GM21529 (cell line): ENCODE measurements around the gene GPR31.

Experiments
- ATAC-seq: cut with Tn5 transposase; IDR thresholded peaks from one replicate; pipeline ENCODE4 v1.9.1; 2021; ENCODE audit not compliant: unreplicated experiment

Gene GPR31

DNA sequence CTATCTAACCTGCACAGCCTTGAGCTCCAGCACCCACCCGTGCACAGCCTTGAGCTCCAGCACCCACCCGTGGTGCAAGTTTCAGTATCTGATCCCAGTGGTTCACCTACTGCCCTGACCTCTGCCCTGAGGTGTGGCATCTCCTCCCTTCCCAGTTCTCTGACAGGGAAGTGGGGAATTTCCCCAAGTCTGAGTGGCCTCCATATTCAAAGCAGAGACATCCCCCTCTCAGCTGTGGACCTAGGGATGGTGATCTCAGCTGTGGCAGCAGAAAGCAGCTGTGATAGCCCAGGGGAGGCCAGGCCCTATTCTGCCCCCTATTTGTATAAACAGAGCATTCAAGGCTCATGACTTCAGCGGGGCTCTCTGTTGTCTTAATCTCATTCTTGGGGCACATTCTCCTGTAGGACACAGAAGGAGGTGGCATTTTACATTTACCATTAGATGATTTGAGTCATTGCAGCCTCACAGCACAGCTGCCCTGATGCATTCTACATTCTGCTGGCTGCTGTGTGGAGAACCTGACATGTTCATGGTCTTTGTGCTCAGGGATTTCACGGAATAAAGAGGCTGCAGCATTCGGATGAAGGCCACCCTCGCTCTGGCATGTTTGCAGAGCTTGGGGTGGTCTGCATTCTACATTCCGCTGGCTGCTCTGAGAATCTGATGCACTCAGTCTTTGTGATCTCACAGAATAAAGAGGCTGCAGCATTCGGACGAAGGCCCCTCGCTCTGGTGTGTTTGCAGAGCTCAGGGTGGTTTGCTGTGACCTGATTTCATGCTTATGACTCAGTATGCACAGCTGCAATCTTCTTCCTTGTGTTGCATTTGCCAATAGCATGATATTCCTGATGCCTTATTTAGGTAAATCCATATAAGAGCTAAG, 16.9 kb downstream of the GPR31 start:
- peak; percentile 69 for ATAC-seq

DNA sequence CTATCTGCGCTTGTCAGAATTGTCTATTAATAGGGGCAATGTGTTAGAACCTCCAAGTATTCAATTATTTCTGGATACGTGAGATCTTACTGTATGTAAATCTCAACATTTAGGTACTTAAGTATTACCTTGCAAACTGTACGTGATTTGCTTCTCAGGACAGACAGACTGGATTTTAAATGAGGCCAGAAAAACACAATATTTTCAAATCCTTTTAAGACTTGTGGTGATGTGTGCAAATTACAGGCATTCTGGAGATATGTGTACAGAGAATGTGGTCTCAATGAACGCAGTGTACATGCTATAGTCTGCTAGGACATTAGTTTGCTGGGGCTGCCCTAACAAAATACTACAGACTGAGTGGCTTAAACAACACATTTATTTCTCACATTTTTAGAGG, 18.0 kb downstream of the GPR31 start:
- no peak for ATAC-seq

DNA sequence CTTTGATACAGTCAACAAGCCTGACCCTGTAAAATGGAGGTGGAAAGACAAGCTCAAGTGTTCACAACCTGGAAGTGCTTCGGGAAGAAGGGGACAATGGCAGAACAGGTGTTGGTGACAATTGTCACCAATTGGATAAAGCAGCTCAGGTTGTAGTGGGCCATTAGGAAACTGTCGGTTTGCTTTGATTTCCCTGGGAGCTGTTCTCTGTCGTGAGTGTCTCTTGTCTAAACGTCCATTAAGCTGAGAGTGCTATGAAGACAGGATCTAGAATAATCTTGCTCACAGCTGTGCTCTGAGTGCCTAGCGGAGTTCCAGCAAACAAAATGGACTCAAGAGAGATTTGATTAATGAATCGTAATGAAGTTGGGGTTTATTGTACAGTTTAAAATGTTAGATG, 19.9 kb downstream of the GPR31 start:
- ATAC-seq = no peak

GRCh38 chr6:167137081-167137480, 20.7 kb downstream of the GPR31 start:
- ATAC-seq = no peak

DNA sequence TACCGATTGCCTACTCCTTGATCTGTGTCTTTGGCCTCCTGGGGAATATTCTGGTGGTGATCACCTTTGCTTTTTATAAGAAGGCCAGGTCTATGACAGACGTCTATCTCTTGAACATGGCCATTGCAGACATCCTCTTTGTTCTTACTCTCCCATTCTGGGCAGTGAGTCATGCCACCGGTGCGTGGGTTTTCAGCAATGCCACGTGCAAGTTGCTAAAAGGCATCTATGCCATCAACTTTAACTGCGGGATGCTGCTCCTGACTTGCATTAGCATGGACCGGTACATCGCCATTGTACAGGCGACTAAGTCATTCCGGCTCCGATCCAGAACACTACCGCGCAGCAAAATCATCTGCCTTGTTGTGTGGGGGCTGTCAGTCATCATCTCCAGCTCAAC, 21.4 kb downstream of the GPR31 start:
- ATAC-seq = no peak

DNA sequence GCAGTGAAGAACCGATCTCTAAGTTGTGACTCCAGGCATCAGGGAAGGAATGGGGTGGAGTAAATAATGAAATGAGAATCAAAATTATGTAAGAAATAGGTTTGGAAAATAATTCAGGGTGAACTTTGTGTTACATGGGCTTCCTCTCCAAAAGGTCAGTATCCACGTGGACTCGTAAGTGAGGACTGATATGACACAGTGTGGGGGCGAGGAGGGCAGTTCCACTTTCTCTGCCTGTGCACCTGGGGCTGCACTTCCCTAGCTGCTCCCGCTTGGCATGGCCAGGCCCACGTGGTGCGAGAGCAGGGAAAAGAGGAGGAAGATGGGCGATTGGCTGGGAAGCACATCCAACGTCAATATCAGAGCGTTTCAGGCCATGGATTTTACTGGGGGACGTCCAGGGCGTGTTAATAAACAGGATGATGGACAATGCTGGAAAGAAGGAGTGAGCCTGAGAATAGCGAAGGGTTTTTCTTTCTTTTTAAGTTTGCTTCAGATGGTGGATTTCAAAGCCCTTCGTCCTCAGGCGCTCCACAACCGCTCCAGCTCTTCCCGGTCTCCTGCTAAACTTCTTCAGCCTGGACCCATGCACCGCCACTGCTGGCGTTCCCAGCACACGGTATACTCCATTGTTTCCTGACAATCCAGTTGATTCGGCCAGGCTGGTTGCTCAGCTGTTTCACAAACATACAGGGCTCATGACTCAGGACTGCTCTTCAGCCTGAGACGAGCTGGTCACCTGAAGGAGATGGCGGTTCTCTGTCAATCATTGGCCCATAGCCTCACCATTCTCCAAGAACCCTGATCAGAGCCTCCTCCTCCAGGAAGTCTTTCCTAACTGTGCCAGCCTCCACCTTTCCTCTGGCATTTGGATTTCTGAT, 23.1 kb downstream of the GPR31 start:
- ATAC-seq = no peak

DNA sequence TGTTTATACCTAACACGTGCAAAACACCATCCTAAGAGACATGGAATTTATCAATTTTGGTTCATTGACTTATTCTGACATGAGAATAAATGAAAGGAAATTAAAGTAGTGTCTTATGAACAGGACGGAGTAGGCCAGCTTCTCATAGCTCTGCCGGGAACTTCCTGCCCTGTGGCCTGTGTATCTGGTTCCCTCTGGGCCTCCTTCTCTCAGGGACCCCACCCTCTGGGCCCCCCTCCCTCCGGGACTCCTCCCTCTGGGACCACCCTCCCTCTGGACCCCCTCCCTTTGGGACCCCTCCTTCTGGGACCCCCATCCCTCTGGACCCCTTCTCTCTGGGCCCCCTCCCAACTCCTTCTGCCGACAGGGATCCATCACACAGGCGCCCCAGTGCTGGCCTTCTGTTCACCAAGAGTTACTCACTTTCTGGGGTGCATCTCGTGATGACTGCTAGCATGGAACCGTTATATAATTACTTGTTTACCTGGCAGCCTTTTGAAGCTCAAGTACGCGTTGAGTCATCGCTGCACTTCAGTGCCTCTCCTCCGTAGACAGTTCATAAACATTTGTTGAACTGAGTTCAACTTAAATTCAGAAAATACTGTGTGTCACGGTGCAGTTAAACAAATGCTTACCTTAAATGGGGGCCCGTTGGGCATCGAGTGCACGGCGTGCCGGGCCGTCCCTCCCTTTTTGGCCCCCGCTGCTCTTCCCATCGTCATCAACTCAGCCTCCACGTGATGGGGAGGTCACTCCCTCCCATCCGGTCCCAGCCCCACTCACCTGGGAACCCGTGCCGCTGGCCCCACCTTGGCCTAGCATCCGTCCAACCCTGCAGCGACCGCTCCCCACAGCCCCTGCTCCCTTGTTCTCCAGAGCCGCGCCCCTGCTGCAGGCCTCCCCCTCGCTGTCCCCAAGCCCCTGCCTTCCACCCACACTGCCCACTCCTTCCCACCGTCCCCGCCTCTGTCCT, 26.8 kb downstream of the GPR31 start:
- peak; percentile 34 for ATAC-seq

DNA sequence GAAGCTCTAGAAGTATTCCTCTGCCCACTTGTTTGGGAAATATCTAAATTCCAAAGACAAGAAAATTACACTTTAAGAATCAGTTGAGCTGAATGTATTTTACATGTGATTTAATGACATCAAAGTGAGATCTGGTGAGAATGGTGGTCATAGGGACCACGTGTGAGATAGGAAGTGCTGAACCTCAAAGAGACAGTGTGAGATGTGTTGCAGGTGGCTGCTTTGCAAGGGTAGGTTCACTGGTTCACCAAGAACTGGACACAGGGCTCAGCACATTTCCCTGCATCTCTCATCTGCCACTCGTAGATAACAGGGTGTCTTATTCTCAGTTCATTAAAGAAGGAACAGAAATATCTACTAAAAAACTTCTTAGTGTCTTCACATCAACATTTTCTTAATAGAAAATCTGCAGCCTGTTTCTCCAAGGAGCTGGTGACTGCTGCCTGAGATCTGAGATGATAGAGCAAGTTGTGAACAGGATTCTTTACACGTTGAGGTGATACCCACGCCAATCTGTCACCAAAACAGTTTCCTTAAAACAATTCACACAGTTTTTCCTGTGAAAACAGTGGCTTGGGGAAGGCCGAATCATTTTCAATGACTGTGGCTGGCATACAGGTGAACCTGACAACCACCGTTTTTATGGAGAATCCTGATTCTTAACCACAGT, 27.6 kb downstream of the GPR31 start:
- peak; percentile 55 for ATAC-seq

DNA sequence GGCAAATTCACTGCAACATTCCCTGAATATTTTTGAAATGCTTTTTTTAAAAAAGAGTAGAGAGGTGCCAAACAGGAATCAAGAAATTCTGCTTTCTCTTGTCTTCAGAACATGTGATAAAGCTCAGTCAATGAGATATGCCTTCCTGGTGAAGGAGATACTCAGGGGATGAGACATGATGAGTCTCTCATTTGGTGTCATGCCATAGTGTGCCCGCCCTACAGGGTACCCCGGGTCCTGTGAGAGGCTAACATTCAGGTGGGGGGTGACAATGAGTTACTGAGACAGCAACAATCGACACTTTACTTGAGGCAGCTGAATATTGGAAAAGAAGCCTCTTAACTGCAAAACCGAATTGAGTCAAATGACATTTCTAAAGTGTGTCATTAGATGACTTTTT, 28.2 kb downstream of the GPR31 start:
- no peak for ATAC-seq

GRCh38 chr6:167129159-167129558, 28.6 kb downstream of the GPR31 start:
- no peak for ATAC-seq

- ATAC-seq = no peak
Observed at GRCh38 chr6:167127785-167128531, 29.8 kb downstream of the GPR31 start.

DNA sequence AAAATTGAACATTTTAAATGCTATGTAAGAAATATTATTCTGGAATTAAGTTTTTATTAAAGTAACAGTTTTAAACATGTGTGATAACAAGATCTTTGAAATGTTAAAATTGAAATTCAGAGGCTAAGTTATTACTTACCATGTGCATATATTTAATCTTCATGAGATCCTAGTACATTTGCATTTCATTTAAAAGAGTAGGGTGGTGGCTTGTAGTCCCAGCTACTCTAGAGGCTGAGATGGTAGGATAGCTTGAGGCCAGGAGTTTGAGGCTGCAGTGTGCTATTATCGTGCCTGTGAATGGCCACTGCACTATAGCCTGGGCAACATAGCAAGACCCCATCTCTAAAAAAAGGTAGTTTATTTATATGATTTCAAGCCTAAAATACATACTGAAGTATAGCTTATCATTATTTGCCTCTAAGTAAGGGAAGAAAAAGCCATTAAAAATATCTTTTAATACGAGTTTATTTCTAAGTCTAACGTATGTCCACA, 31.9 kb downstream of the GPR31 start:
- no peak for ATAC-seq

- ATAC-seq = no peak
Observed at GRCh38 chr6:167125410-167125809, 32.4 kb downstream of the GPR31 start.

GRCh38 chr6:167124753-167125152, 33.0 kb downstream of the GPR31 start:
- ATAC-seq = no peak

- ATAC-seq = no peak
Observed at GRCh38 chr6:167122827-167123657, 34.7 kb downstream of the GPR31 start, which contains the start of gene CCR6. TSS of gene CCR6 (plus strand) at chr6:167123096. CDS start at chr6:167136135, 13,039 bp downstream.

- ATAC-seq = peak; percentile 49
Observed at GRCh38 chr6:167122041-167122826, 35.5 kb downstream of the GPR31 start.

GRCh38 chr6:167121335-167121841, 36.4 kb downstream of the GPR31 start:
- ATAC-seq = peak; percentile 0

DNA sequence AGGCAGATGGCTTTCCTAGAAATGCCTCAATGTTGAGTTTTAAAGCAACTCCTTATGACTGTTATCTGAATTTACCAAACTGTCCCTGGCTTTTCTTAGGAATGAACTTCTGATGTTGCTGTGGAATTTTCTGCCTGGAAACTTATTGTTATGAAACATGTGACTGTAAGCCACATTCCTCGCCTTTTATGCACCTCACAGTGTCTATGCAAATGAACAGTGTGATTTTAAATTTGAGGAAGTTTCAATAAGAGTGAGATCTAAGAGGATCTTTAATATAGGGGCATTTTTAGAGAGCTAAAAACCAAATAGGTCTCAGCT, 37.2 kb downstream of the GPR31 start:
- ATAC-seq = no peak
